GM21786 (cell line): ENCODE measurements around the gene APIP.
"Not testable (repeated sequence)": the region's sequence is repeated elsewhere in the genome, so short reads cannot be mapped to it uniquely, and the experiment has no call there.

Experiments
- ATAC-seq: cut with Tn5 transposase; IDR thresholded peaks from one replicate; pipeline ENCODE4 v1.9.1; 2021; ENCODE audit not compliant: unreplicated experiment

Gene APIP

GRCh38 chr11:34926831-34927132 is 10.6 kb upstream of the APIP start:
- ATAC-seq = no peak

DNA sequence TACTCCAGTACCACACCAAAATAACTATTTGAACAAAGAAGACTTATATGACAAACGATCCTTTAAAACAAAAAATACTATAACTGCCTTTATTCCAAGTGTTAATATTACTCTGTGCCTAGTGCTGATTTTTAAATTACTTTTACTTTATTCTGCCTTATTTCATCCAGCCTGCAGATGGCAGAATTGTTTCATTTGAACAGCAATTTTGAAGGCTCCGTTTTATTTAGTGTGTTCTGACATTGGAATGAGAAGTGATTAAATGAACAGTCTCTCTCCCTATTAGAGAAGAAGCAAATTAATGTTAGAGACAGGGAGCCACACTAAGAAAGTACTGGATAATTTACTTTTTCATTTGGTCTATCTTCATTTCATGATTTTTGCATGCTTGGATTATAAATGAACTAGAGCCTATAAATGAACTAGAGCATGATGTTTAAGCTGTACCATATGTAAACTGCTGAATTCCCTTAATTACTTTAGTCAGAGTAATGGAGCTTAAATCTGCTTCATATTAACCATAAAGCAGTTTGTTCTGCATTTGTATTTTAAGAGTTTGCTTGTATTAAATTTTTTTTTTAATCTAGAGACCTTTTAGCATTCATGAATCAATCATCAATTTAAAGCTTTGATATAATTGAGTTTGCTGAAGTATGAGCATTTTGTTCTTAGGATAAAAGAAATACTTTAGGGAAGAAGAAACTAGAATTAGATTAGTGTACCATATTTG is 10.1 kb upstream of the APIP start:
- ATAC-seq = no peak

GRCh38 chr11:34924714-34925113 is 8.5 kb upstream of the APIP start:
- ATAC-seq = no peak

DNA sequence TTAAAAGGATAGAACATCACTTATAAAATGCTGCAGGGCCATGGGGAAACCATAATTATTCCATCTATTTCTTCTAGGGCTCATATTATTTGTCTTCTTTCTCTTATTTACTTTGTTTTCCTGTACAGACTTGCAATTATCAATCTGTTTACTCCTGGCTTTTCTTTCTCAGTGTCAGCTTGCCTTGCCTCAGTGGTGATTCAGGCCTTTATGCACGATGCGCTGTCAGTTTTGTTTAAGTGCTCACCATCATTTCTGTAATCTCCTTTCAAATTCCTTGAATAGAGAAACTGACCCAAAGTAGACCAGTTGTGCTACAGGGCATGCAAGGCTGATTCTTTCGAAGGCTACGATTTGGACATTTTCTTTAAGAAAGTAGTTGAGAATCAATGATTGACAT is 5.0 kb upstream of the APIP start:
- ATAC-seq = no peak

- no peak for ATAC-seq
These were observed 928 bp upstream of the APIP start for GRCh38 chr11:34916843-34917770.

DNA sequence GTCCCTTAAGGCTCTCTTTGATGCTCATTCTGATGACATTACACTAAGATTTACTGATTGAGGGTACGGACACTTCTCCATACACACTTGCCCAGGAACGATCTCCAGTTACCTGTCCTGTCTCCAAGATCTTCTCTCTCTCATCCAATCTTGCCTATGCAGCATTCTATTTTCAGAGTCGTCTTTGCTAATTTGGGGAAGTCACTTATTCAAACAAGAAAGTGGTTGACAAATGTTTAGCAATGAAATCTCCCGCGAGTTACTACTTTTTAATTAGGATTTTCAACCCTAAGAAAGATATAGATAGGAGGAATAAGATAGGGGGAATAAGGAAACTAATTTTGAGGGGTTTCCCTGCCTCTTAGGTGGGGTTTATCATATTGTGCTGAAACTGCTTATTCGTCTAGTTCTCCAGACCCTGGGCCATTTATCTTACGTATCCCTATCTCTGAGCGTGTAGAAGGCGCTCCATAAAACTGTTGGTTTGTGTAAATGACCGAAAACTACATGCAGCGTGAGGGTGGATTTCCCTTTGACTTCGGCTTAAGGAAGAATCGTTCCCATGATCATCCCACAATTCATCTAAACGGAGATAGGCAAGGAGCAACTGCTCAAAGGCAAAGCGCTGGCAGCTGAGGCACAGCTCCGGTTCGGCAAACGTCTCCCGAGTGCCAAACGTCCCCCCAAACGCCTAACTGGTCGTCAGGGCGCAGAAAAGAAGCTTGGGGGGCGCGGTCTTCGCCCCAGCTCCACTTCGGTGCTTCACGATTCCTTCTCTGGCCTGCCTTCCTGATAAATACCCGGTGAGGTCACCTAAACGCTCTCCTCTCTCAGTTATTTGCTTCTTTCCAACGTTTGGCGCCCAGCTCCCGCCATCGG is 804 bp downstream of the APIP start:
- ATAC-seq = no peak

GRCh38 chr11:34913556-34913955 is 2.6 kb downstream of the APIP start:
- not testable (repeated sequence) for ATAC-seq

GRCh38 chr11:34911676-34912075 is 4.5 kb downstream of the APIP start:
- no peak for ATAC-seq

DNA sequence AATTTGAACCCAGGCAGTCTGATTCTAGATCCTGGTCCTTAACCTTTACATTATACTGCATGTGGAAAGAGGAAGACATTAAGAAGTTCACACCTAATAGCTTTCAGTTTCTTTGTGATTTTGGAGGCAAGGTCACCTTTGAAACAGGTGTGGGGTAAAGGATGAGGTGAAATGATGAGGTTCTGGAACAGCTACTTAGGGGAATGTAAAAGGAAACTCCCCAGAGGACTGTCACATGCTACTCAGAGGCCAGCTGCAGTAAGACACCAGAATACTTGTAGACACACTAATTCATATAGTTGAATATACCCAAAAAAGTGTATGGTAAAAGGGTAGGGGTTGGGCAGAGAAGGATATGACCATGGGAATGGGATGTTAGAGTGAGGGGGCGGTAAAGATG is 5.4 kb downstream of the APIP start:
- ATAC-seq = peak; percentile 43

DNA sequence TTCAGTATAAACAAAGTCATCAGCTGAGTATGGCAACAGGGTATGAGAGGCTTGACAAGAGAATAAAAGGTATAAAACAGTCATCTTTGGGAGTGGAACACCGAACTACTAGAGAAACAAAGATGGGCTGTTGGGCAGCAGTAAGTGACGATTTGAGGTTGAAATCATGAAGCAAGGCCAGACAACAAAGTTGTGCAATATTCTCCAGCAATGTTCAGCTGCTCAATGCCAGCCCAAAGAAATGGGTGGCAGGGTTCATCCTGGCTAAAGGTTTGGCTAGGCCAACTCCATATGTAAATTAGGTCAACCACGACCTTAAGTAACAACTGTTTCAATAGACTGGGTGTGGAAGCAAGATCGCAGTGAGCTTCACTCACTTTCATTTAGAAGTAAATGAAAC is 6.2 kb downstream of the APIP start:
- no peak for ATAC-seq

GRCh38 chr11:34909415-34909814 is 6.8 kb downstream of the APIP start:
- no peak for ATAC-seq

GRCh38 chr11:34907934-34908593 is 8.1 kb downstream of the APIP start:
- ATAC-seq = peak; percentile 71

DNA sequence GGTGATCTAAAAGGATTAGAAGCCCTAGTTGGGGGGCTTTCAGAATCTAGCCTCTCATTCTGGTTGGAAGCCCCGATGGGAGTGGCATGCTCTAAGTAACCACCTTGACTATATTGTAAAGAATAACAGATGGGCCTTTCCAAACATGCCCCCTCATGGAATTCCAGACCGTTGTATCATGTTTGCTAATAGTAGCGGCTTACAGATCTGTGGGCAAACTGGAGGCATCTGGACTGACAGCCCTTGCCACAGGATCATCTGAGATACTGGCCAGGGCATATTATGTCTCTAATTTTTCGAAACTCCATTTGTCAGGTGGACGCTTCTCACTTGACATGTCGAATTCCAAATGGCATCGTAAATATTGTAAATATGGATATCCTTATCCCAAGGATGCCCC is 10.5 kb downstream of the APIP start:
- ATAC-seq = no peak

DNA sequence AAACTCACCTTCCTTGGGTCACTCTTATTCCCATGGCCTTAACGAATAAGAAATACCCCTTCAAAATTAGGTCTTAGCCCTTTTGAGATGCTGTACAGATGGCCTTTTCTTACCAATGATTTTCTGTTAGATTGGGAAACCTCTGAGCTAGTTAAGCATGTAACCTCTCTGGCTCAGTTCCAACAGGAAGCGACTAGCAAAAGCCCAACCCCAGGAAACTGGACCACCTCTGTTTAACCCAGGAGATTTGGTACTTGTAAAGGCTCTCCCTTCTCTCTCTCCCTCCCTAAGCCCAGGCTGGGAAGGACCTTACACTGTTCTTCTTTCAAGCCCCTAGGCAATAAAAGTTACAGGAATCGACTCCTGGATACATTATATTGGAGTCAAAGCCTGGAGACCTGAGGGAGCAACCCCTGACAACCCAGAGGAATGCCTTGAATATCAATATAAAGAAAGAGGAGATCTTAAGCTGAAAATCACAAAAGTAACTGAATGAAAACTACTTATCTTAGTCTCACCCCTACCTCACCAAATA is 11.7 kb downstream of the APIP start:
- ATAC-seq = no peak

DNA sequence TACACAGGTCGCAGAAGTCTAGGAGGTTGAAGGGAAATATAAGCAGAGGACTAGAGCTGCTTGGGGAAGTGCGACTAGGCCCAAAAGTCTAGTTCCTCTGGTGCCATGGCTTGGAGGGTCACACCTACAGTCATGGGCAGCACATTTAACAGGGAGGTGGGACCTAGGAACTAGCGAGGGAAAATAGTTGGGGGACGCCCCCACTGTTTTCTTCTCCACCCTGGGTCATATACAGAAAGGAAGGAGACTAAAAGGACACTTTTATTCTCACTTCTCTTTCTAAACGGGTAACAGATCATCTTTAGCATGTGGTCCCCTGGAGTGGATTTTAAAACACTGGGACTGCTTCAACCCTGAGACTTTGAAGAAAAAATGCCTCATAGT is 16.6 kb downstream of the APIP start:
- ATAC-seq = no peak

DNA sequence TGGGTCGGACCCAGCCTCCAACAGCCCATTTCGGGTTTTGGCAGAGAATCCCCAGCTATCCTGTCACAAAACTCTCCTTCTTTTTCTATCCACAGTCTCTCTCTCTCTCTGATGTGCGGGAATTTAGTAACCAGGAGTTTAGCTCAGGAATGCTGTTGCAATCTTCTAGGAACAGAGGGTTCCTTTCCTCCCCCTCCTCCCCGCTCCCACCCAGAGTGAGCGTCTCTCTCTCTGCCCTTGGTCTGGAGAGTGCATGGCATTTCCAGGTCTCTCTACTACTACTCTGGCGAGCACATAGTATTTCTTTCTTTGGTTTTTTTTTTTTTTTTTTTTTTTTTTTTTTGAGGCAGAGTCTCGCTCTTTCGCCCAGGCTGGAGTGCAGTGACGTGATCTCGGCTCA is 17.7 kb downstream of the APIP start:
- ATAC-seq = no peak

DNA sequence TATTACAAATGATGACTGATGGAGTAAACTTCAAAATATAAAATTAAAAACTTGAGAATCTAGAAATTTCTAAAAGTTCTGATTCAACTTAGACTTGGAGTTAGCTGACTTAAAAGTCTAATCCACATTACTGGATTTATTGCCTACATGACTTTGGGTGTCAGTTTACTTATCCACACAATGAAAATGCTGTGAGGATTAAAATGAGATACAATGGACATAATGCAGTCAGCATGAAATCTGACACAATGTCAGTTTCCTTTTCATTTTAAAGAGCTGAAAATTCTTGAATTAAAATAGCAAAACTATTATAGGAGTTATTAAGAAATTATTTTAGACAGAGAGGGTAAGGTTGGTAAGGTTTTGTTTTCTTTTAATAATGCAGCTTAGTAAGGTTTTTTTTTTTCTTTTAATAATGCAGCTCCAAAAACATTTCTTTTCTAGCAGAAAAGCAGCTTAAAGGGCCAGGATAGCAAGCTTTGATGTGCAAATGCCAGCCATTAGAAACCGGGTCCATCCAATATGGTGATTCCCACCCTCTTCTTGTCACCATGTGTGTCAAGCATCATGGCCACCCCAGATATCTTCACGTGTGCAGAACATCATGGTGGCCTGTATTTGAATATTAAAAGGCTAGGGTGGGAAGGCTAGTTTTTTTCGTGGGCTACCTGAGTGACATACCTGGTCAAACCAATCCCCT is 18.9 kb downstream of the APIP start:
- no peak for ATAC-seq

DNA sequence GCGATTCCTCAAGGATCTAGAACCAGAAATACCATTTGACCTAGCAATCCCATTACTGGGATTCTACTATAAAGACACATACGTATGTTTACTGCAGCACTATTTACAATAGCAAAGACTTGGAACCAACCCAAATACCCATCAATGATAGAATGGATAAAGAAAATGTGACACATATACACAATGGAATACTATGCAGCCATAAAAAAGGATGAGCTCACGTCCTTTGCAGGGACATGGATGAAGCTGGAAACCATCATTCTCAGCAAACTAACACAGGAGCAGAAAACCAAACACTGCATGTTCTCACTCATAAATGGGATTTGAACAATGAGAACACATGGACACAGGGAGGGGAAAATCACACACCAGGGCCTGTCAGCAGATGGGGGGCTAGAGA is 20.0 kb downstream of the APIP start:
- ATAC-seq = not testable (repeated sequence)

DNA sequence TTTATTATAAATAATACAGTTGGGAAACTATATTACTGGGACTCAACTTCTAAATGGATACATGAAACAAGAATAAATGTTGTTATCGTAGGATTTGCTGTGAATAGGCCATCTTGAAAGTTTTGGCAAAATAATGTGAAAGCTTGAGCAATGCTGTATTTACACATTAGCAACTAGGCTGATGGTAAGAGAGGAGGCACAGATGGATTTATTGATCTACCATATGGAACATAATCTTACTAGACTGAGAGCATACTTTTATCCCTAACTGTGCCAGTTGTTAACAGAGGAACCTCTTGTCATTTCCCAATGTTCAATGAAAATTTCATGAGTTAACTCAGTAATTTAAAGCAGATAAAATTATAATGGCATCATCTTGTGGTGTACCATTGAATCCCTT is 22.8 kb downstream of the APIP start:
- no peak for ATAC-seq

DNA sequence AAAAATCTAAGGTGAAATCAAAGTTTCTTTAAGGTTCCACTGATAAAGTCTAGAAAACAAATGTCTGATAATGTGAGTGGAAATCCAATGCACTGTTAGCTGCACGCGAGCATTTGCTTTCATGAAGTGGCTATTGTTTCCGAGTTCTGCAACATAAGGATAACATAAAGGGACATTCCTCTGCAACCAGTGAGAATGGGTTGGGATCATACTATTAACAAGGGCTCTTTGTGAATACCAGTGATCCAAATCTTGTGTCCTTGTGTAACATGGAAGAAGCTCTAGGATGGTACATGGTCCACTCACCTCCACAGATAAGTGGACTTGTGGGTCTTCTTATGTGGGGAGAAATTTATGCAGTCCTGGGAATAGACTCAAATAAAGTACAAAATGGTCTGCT is 24.6 kb downstream of the APIP start:
- no peak for ATAC-seq
